HG03196 (cell line): ENCODE measurements around the gene RPA1.
"Not testable (repeated sequence)": the region's sequence is repeated elsewhere in the genome, so short reads cannot be mapped to it uniquely, and the experiment has no call there.

Experiments
- ATAC-seq: cut with Tn5 transposase; IDR thresholded peaks from one replicate; pipeline ENCODE4 v1.9.1; 2021; ENCODE audit not compliant: unreplicated experiment

RPA1 gene

GRCh38 chr17:1813088-1813487 is 16.7 kb upstream of the RPA1 start:
- ATAC-seq: no peak

- ATAC-seq: no peak
Measured at GRCh38 chr17:1820528-1821252, 9.1 kb upstream of the RPA1 start.

GRCh38 chr17:1829216-1829591 is 601 bp upstream of the RPA1 start:
- ATAC-seq: peak; percentile 7

- ATAC-seq: no peak
Measured at GRCh38 chr17:1830288-1830687, 483 bp downstream of the RPA1 start.

- peak; percentile 44 for ATAC-seq
Measured at GRCh38 chr17:1834380-1835149, 4.8 kb downstream of the RPA1 start.

- ATAC-seq: no peak
Measured at GRCh38 chr17:1839516-1839915, 9.7 kb downstream of the RPA1 start.

GRCh38 chr17:1843947-1844346 is 14.1 kb downstream of the RPA1 start:
- no peak for ATAC-seq

- no peak for ATAC-seq
Measured at GRCh38 chr17:1847191-1847590, 17.4 kb downstream of the RPA1 start.

GRCh38 chr17:1852327-1852726 is 22.5 kb downstream of the RPA1 start:
- ATAC-seq: no peak

GRCh38 chr17:1853698-1854097 is 23.9 kb downstream of the RPA1 start:
- ATAC-seq: no peak

- not testable (repeated sequence) for ATAC-seq
Measured at GRCh38 chr17:1856462-1856861, 26.7 kb downstream of the RPA1 start.

- ATAC-seq: no peak
Measured at GRCh38 chr17:1860978-1861377, 31.2 kb downstream of the RPA1 start.

GRCh38 chr17:1861391-1862010 is 31.7 kb downstream of the RPA1 start:
- no peak for ATAC-seq

- no peak for ATAC-seq
Measured at GRCh38 chr17:1865252-1866037, 35.6 kb downstream of the RPA1 start.

- no peak for ATAC-seq
Measured at GRCh38 chr17:1867307-1867706, 37.5 kb downstream of the RPA1 start.

GRCh38 chr17:1868090-1868489 is 38.3 kb downstream of the RPA1 start:
- ATAC-seq: no peak

GRCh38 chr17:1870592-1870991 is 40.8 kb downstream of the RPA1 start:
- ATAC-seq: no peak

- ATAC-seq: no peak
Measured at GRCh38 chr17:1871756-1872155, 42.0 kb downstream of the RPA1 start.

GRCh38 chr17:1872254-1872653 is 42.4 kb downstream of the RPA1 start:
- no peak for ATAC-seq

GRCh38 chr17:1872976-1873375 is 43.2 kb downstream of the RPA1 start:
- no peak for ATAC-seq

- ATAC-seq: no peak
Measured at GRCh38 chr17:1873418-1873817, 43.6 kb downstream of the RPA1 start.
